Endothelial cell of umbilical vein (primary cell): ENCODE data around the gene GHRH.

ENCODE experiments used
- EZH2 ChIP-seq: IDR thresholded peaks from 2 replicates; pipeline ENCODE4 v1.6.1; 2012; ENCODE audit warnings: borderline replicate concordance, low read depth, mild to moderate bottlenecking, moderate library complexity, low read length, inconsistent platforms; ENCODE audit not compliant: severe bottlenecking
- FOS ChIP-seq: IDR thresholded peaks from 2 replicates; pipeline ENCODE4 v1.6.1; 2011; ENCODE audit warnings: mild to moderate bottlenecking, low read length, moderate library complexity, borderline replicate concordance; ENCODE audit not compliant: insufficient read depth
- GATA2 ChIP-seq: IDR thresholded peaks from 2 replicates; pipeline ENCODE4 v1.7.0; 2011; ENCODE audit warnings: low read depth, mild to moderate bottlenecking, moderate library complexity, mixed read lengths, low read length; ENCODE audit not compliant: insufficient read length, insufficient read depth
- JUN ChIP-seq: IDR thresholded peaks from 2 replicates; pipeline ENCODE4 v1.6.1; 2011; ENCODE audit warnings: borderline replicate concordance, low read depth; ENCODE audit not compliant: insufficient read length, insufficient read depth
- MYC ChIP-seq: IDR thresholded peaks from one replicate; pipeline ENCODE4 v1.6.1; 2011; ENCODE audit warnings: mild to moderate bottlenecking, low read depth, low read length
- POLR2A ChIP-seq: IDR thresholded peaks from 2 replicates; pipeline ENCODE4 v1.6.1; 2012; ENCODE audit warnings: low read depth, mild to moderate bottlenecking, control low read depth, low read length
- POLR2AphosphoS5 ChIP-seq: IDR thresholded peaks from 2 replicates; pipeline ENCODE4 v1.6.1; 2012; ENCODE audit warnings: low read depth, mild to moderate bottlenecking, control low read depth, low read length, moderate library complexity; ENCODE audit not compliant: insufficient read depth
- TF ChIP-seq, protein P1 (sequence below), 2 donors: IDR thresholded peaks; 1 replicate in 1 of 2; 2 replicates in 1 of 2; pipeline ENCODE4 v1.5.1; 2011; ENCODE audit warnings: low read length in 2 of 2, mild to moderate bottlenecking in 2 of 2, moderate library complexity in 2 of 2, control low read depth in 1 of 2, inconsistent platforms in 1 of 2, low read depth in 1 of 2; ENCODE audit not compliant: insufficient read depth in 1 of 2; ENCODE audit errors: extremely low read depth in 1 of 2
- TF ChIP-seq, protein P2 (sequence below): IDR thresholded peaks from 2 replicates; pipeline ENCODE4 v1.6.1; 2011; ENCODE audit not compliant: insufficient read depth, insufficient read length

DNA sequence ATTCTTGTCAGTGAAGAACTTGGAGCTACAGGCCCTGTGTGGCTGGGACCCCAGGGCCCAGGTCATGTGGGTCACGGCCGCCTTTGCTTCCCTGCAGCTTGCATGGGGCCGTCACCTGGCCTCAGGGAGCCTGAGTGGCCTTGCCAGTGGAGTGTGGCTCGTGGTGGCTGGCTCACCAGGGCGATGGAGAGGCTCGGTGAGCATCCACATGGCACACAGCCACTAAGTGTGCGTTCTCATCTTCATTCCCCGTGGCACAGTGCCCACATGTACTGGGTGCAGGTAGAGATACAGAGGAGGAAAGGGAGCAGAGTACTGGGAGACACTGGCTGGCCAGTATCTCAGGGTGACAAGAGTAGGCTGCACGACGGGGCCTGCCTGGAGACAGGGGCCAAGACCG lies 49.3 kb upstream of the GHRH start:
- TF ChIP-seq, protein P1, sequence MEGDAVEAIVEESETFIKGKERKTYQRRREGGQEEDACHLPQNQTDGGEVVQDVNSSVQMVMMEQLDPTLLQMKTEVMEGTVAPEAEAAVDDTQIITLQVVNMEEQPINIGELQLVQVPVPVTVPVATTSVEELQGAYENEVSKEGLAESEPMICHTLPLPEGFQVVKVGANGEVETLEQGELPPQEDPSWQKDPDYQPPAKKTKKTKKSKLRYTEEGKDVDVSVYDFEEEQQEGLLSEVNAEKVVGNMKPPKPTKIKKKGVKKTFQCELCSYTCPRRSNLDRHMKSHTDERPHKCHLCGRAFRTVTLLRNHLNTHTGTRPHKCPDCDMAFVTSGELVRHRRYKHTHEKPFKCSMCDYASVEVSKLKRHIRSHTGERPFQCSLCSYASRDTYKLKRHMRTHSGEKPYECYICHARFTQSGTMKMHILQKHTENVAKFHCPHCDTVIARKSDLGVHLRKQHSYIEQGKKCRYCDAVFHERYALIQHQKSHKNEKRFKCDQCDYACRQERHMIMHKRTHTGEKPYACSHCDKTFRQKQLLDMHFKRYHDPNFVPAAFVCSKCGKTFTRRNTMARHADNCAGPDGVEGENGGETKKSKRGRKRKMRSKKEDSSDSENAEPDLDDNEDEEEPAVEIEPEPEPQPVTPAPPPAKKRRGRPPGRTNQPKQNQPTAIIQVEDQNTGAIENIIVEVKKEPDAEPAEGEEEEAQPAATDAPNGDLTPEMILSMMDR (IDR thresholded peaks at IDR 0.05; ENCODE audit: extremely low read depth in 1 of 2, insufficient read depth in 1 of 2, low read depth in 1 of 2, low read length in 2 of 2): no peak
- no peak for TF ChIP-seq EZH2
- TF ChIP-seq POLR2A: no peak
- TF ChIP-seq JUN: no peak
- no peak for TF ChIP-seq POLR2AphosphoS5
- no peak for TF ChIP-seq GATA2
- TF ChIP-seq, protein P2, sequence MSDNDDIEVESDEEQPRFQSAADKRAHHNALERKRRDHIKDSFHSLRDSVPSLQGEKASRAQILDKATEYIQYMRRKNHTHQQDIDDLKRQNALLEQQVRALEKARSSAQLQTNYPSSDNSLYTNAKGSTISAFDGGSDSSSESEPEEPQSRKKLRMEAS: no peak
- no peak for TF ChIP-seq MYC
- no peak for TF ChIP-seq FOS
